Ascending aorta (tissue), 2 donors: ENCODE data around the gene LHFPL6. TPM values are rescaled to one million over a fixed set of nuclear protein-coding genes. Genes with fewer than 3 reads are reported as not detected.
A peak's percentile ranks its signal among the peaks of the same experiment; 100 is the strongest.

Experiments
- DNase-seq, 2 donors: peaks; one replicate each; pipeline ENCODE4 v3.0.0-alpha.2; 2019; ENCODE audit warnings: low spot score in 2 of 2
- H3K27ac ChIP-seq, 2 donors: fragments of 200-600 bp; sonication (generic); one replicate each; pipeline ENCODE4 v1.5.1; 2016 to 2017; ENCODE audit warnings: mild to moderate bottlenecking in 1 of 2
- H3K27me3 ChIP-seq: fragments of 200-600 bp; sonication (generic); one replicate; pipeline ENCODE4 v1.5.1; 2017
- H3K36me3 ChIP-seq, 2 donors: fragments of 200-600 bp; sonication (generic); one replicate each; pipeline ENCODE4 v1.5.1; 2016
- H3K4me1 ChIP-seq, 2 donors: fragments of 200-600 bp; sonication (generic); one replicate each; pipeline ENCODE4 v1.5.1; 2016 to 2017; ENCODE audit warnings: mild to moderate bottlenecking in 1 of 2
- H3K4me3 ChIP-seq, 2 donors: fragments of 200-600 bp; sonication (generic); one replicate each; pipeline ENCODE4 v1.5.1; 2016 to 2017; ENCODE audit warnings: mild to moderate bottlenecking in 1 of 2
- H3K9me3 ChIP-seq, 2 donors: fragments of 200-600 bp; sonication (generic); one replicate each; pipeline ENCODE4 v1.5.1; 2016
- CTCF ChIP-seq, 3 experiments: fragments of 200-600 bp in 2 of 3; fragments of 450-650 bp in 1 of 3; sonication (generic) in 2 of 3; IDR thresholded peaks; one replicate each; pipeline ENCODE4 v1.5.1; 2016 to 2019; ENCODE audit warnings: antibody characterized with exemption in 3 of 3, mild to moderate bottlenecking in 1 of 3, moderate library complexity in 1 of 3
- intact Hi-C: fragments of 100-400 bp; cut with DNase I; formaldehyde crosslinking; loops from one replicate; pipeline ENCODE4 v1.15.1; 2023
- total RNA-seq: library from RNA; depleted of rRNA; stranded (reverse); fragments of >200 nt; gene quantifications from one replicate; pipeline ENCODE4 v1.1.0, GENCODE V29; 2016

The LHFPL6 gene
- 69.4 TPM for total RNA-seq

GRCh38 chr13:39602614-39603366 lies at the start of gene LHFPL6:
TSS of gene LHFPL6 (minus strand) at chr13:39603193.
- peak within 1 kb of the TSS; percentile 82 to 92 for H3K4me3 ChIP-seq
- intact Hi-C loops: loop anchor here (1.0 to 5.0 kb wide), 3 partner anchors 75 to 330 kb away; no protein-coding TSS in a partner anchor
- peaks cover 3 to 9% of the 10 kb centered on the region in 2 donors for H3K4me1 ChIP-seq
- peak within 1 kb of the TSS; percentile 83 to 85 for H3K27ac ChIP-seq
- H3K27me3 ChIP-seq: no peaks in the 10 kb centered on the region
- H3K36me3 ChIP-seq: no peaks in the 10 kb centered on the region
- peak; percentile 35 to 90 for DNase-seq
- no peaks in the 10 kb centered on the region for H3K9me3 ChIP-seq
- TF ChIP-seq CTCF (IDR thresholded peaks at IDR 0.05): peak in 2 of 3 experiments; percentile 25 to 29

GRCh38 chr13:39646122-39646521 lies 43.1 kb upstream of the LHFPL6 start:
- H3K4me1 ChIP-seq: no peaks in the 10 kb centered on the region
- no peak for TF ChIP-seq CTCF (IDR thresholded peaks at IDR 0.05)
- H3K27ac ChIP-seq: no peak overlapping the region
- no peaks in the 10 kb centered on the region for H3K27me3 ChIP-seq
- H3K36me3 ChIP-seq: no peaks in the 10 kb centered on the region
- intact Hi-C loops: no loop called here
- H3K4me3 ChIP-seq: no peak overlapping the region
- no peaks in the 10 kb centered on the region for H3K9me3 ChIP-seq
- no peak for DNase-seq

- H3K9me3 ChIP-seq: no peaks in the 10 kb centered on the region
- H3K27me3 ChIP-seq: no peaks in the 10 kb centered on the region
- no peak for TF ChIP-seq CTCF (IDR thresholded peaks at IDR 0.05)
- no peak for DNase-seq
- H3K36me3 ChIP-seq: no peaks in the 10 kb centered on the region
- no peaks in the 10 kb centered on the region for H3K4me1 ChIP-seq
- no peak overlapping the region for H3K4me3 ChIP-seq
- no peak overlapping the region for H3K27ac ChIP-seq
- intact Hi-C loops: no loop called here
Observed at GRCh38 chr13:39641645-39642044, 38.7 kb upstream of the LHFPL6 start.

- DNase-seq: no peak
- no peaks in the 10 kb centered on the region for H3K9me3 ChIP-seq
- H3K4me1 ChIP-seq: no peaks in the 10 kb centered on the region
- intact Hi-C loops: no loop called here
- no peak overlapping the region for H3K27ac ChIP-seq
- no peak overlapping the region for H3K4me3 ChIP-seq
- no peak for TF ChIP-seq CTCF (IDR thresholded peaks at IDR 0.05)
- H3K36me3 ChIP-seq: no peaks in the 10 kb centered on the region
- H3K27me3 ChIP-seq: no peaks in the 10 kb centered on the region
Observed at GRCh38 chr13:39637890-39638289, 34.9 kb upstream of the LHFPL6 start.

- intact Hi-C loops: no loop called here
- no peak for TF ChIP-seq CTCF (IDR thresholded peaks at IDR 0.05)
Observed at GRCh38 chr13:39635564-39635963, 32.6 kb upstream of the LHFPL6 start.

More at GRCh38 chr13:39635564-39635963, 32.6 kb upstream of the LHFPL6 start:
- H3K4me3 ChIP-seq: no peak overlapping the region
- no peak for DNase-seq
- peaks cover 0 to 9% of the 10 kb centered on the region in 2 donors for H3K9me3 ChIP-seq
- H3K27ac ChIP-seq: no peak overlapping the region
- no peaks in the 10 kb centered on the region for H3K4me1 ChIP-seq
- H3K27me3 ChIP-seq: no peaks in the 10 kb centered on the region
- no peaks in the 10 kb centered on the region for H3K36me3 ChIP-seq
